OCI-LY1 (cell line): ENCODE results near the gene ASH1L.

Source experiments
- H2AFZ ChIP-seq: fragments of 200-600 bp; sonication (generic), shearing (Covaris generic); 2 replicates; pipeline ENCODE4 v1.6.0; 2014; ENCODE audit warnings: antibody characterized with exemption, mild to moderate bottlenecking, low read length
- H3F3A ChIP-seq: fragments of 200-600 bp; sonication (generic), shearing (Covaris generic); 2 replicates; pipeline ENCODE4 v1.6.0; 2014; ENCODE audit warnings: mild to moderate bottlenecking, antibody characterized with exemption, low read length, moderate library complexity; ENCODE audit not compliant: insufficient read depth
- H3K27ac ChIP-seq: fragments of 200-600 bp; sonication (generic); 2 replicates; pipeline ENCODE4 v1.5.1; 2014; ENCODE audit warnings: low read length, mixed run types, mild to moderate bottlenecking, low read depth; ENCODE audit not compliant: poor library complexity, severe bottlenecking
- H3K27me3 ChIP-seq: fragments of 200-600 bp; sonication (generic); 2 replicates; pipeline ENCODE4 v1.6.0; 2014; ENCODE audit warnings: antibody characterized with exemption, mild to moderate bottlenecking, low read length, moderate library complexity; ENCODE audit not compliant: insufficient read depth
- H3K36me3 ChIP-seq: fragments of 200-600 bp; sonication (generic); 2 replicates; pipeline ENCODE4 v1.6.1; 2014; ENCODE audit warnings: mild to moderate bottlenecking, antibody characterized with exemption, low read length, moderate library complexity, mixed read lengths; ENCODE audit not compliant: insufficient read depth
- H3K4me1 ChIP-seq: fragments of 200-600 bp; sonication (generic); 2 replicates; pipeline ENCODE4 v1.5.1; 2014; ENCODE audit warnings: mild to moderate bottlenecking, low read length, moderate library complexity; ENCODE audit not compliant: insufficient read depth, severe bottlenecking
- H3K4me2 ChIP-seq: fragments of 200-600 bp; sonication (generic), shearing (Covaris generic); 2 replicates; pipeline ENCODE4 v1.6.1; 2014; ENCODE audit warnings: low read length
- H3K4me3 ChIP-seq: fragments of 200-600 bp; sonication (generic); 2 replicates; pipeline ENCODE4 v1.5.1; 2014; ENCODE audit warnings: low read length, low read depth, mild to moderate bottlenecking, mixed read lengths; ENCODE audit not compliant: poor library complexity, severe bottlenecking
- H3K79me2 ChIP-seq: fragments of 200-600 bp; shearing (Covaris generic); 2 replicates; pipeline ENCODE4 v1.6.1; 2016; ENCODE audit warnings: mixed run types, low read length, mixed read lengths; ENCODE audit not compliant: insufficient read depth
- H3K9ac ChIP-seq: fragments of 200-600 bp; sonication (generic), shearing (Covaris generic); 2 replicates; pipeline ENCODE4 v1.6.1; 2014; ENCODE audit warnings: mild to moderate bottlenecking, low read length, mixed read lengths
- H3K9me2 ChIP-seq: fragments of 200-600 bp; sonication (generic), shearing (Covaris generic); 2 replicates; pipeline ENCODE4 v1.6.1; 2014; ENCODE audit warnings: low read depth, mild to moderate bottlenecking, low read length, mixed read lengths
- H3K9me3 ChIP-seq: fragments of 200-600 bp; shearing (Covaris generic); 2 replicates; pipeline ENCODE4 v1.6.1; 2014; ENCODE audit warnings: low read length, mixed read lengths
- H4K20me1 ChIP-seq: fragments of 200-600 bp; sonication (generic), shearing (Covaris generic); 2 replicates; pipeline ENCODE4 v1.6.0; 2016; ENCODE audit warnings: mild to moderate bottlenecking, low read length; ENCODE audit not compliant: insufficient read depth
- CTCF ChIP-seq: fragments of 200-600 bp; sonication (generic), shearing (Covaris generic); IDR thresholded peaks from 2 replicates; pipeline ENCODE4 v1.5.1; 2017; ENCODE audit warnings: mild to moderate bottlenecking, antibody characterized with exemption, low read length, moderate library complexity, mixed read lengths
- EZH2 ChIP-seq: fragments of 200-600 bp; sonication (generic), shearing (Covaris generic); IDR thresholded peaks from 2 replicates; pipeline ENCODE4 v1.8.0; 2017; ENCODE audit warnings: borderline replicate concordance, mixed run types, mild to moderate bottlenecking, antibody characterized with exemption, low read length, moderate library complexity, mixed read lengths

The ASH1L gene

GRCh38 chr1:155326631-155327037 is 236.0 kb downstream of the ASH1L start:
- no peaks in the 10 kb centered on the region for H3K79me2 ChIP-seq
- H3K9me2 ChIP-seq, result no peaks in the 10 kb centered on the region
- H3F3A ChIP-seq, result peaks cover 4% of the 10 kb centered on the region; the same call in 1 of the 2 replicates
- H3K4me1 ChIP-seq, result peaks cover 24% of the 10 kb centered on the region
- no peaks in the 10 kb centered on the region for H4K20me1 ChIP-seq
- peak overlapping the region; percentile 12 for H3K27ac ChIP-seq
- H3K9ac ChIP-seq, result no peak overlapping the region
- H3K36me3 ChIP-seq, result peaks cover 19% of the 10 kb centered on the region; the same call in 1 of the 2 replicates
- H3K4me2 ChIP-seq, result no peak overlapping the region; the same call in 1 of the 2 replicates
- no peak overlapping the region for H2AFZ ChIP-seq
- TF ChIP-seq CTCF (no peak), EZH2 (no peak)
- H3K27me3 ChIP-seq, result no peaks in the 10 kb centered on the region
- H3K4me3 ChIP-seq, result no peak overlapping the region
- H3K9me3 ChIP-seq, result no peaks in the 10 kb centered on the region

- no peak overlapping the region for H3K9ac ChIP-seq
- peaks cover 30% of the 10 kb centered on the region for H3K4me1 ChIP-seq
- peak overlapping the region; percentile 97; the same call in 1 of the 2 replicates for H3K4me2 ChIP-seq
- H3K27ac ChIP-seq, result peak overlapping the region; percentile 12
- no peaks in the 10 kb centered on the region for H4K20me1 ChIP-seq
- H3K36me3 ChIP-seq, result peaks cover 14% of the 10 kb centered on the region; the same call in 1 of the 2 replicates
- no peak overlapping the region for H3K4me3 ChIP-seq
- no peak for TF ChIP-seq EZH2
- no peak for TF ChIP-seq CTCF
- no peaks in the 10 kb centered on the region for H3K27me3 ChIP-seq
- H3K9me3 ChIP-seq, result no peaks in the 10 kb centered on the region
- no peak overlapping the region for H2AFZ ChIP-seq
- H3K9me2 ChIP-seq, result no peaks in the 10 kb centered on the region
- no peaks in the 10 kb centered on the region for H3K79me2 ChIP-seq
- H3F3A ChIP-seq, result peaks cover 4% of the 10 kb centered on the region; the same call in 1 of the 2 replicates
Observed at GRCh38 chr1:155326020-155326526, 236.5 kb downstream of the ASH1L start.

GRCh38 chr1:155325603-155325893 is 237.1 kb downstream of the ASH1L start:
- Histone ChIP-seq H3K9me3 (no peaks in the 10 kb centered on the region), H2AFZ (no peak overlapping the region), H3K36me3 (peaks cover 9% of the 10 kb centered on the region; the same call in 1 of the 2 replicates), H3K4me2 (peak overlapping the region; percentile 97), H3K27ac (peak overlapping the region; percentile 12), H3K9ac (no peak overlapping the region; the same call in 1 of the 2 replicates), H3K9me2 (no peaks in the 10 kb centered on the region), H3K27me3 (no peaks in the 10 kb centered on the region), H3K4me1 (peaks cover 35% of the 10 kb centered on the region), H3F3A (peaks cover 4% of the 10 kb centered on the region; the same call in 1 of the 2 replicates), H4K20me1 (no peaks in the 10 kb centered on the region), H3K79me2 (no peaks in the 10 kb centered on the region), H3K4me3 (peak overlapping the region; percentile 83)
- TF ChIP-seq CTCF (no peak), EZH2 (no peak)
